Measurements from ENCODE around the gene MROH9. TPM values are rescaled to one million over a fixed set of nuclear protein-coding genes. Genes with fewer than 3 reads are reported as not detected.
A peak's percentile ranks its signal among the peaks of the same experiment; 100 is the strongest.

MROH9 gene
- total and polyA plus RNA-seq, 7 donors: not detected

GRCh38 chr1:171081763-171082201 is 146.4 kb downstream of the MROH9 start:
- Histone ChIP-seq H3K9me3 (no peaks in the 10 kb centered on the region), H3K27me3 (no peaks in the 10 kb centered on the region), H3K4me1 (peaks cover 0 to 7% (median 3%) of the 10 kb centered on the region in 4 donors), H3K27ac (peak overlapping the region in 1 of 4 donors; percentile 67), H3K4me3 (no peak overlapping the region), H3K36me3 (no peaks in the 10 kb centered on the region)
- no peak for TF ChIP-seq POLR2AphosphoS5 (IDR thresholded peaks at IDR 0.05)
- TF ChIP-seq EP300 (IDR thresholded peaks at IDR 0.05): no peak
- TF ChIP-seq CTCF (IDR thresholded peaks at IDR 0.05): no peak
- no peak for TF ChIP-seq POLR2A (IDR thresholded peaks at IDR 0.05)
- 19 to 65% methylated on average over 7 of the region's 7 CpGs for WGBS, 2 donors
- intact Hi-C loops (cut with DNase I): loop anchor here (5.0 kb wide), 1 partner anchor 146 kb away; no protein-coding TSS in a partner anchor
- no peak for DNase-seq

- Histone ChIP-seq H3K4me3 (no peak overlapping the region), H3K4me1 (peaks cover 0 to 7% (median 3%) of the 10 kb centered on the region in 4 donors), H3K27me3 (no peaks in the 10 kb centered on the region), H3K27ac (no peak overlapping the region), H3K9me3 (no peaks in the 10 kb centered on the region), H3K36me3 (no peaks in the 10 kb centered on the region)
- TF ChIP-seq POLR2A (IDR thresholded peaks at IDR 0.05) (no peak), CTCF (IDR thresholded peaks at IDR 0.05) (no peak), EP300 (IDR thresholded peaks at IDR 0.05) (no peak), POLR2AphosphoS5 (IDR thresholded peaks at IDR 0.05) (no peak)
- intact Hi-C loops (cut with DNase I): loop anchor here (5.0 kb wide), 1 partner anchor 145 kb away; no protein-coding TSS in a partner anchor
- 6 to 55% methylated on average over 1 of the region's 1 CpG for WGBS, 2 donors
- no peak for DNase-seq
Observed at GRCh38 chr1:171082606-171083005, 147.3 kb downstream of the MROH9 start.

GRCh38 chr1:171083222-171083621 is 147.9 kb downstream of the MROH9 start:
- no peaks in the 10 kb centered on the region for H3K36me3 ChIP-seq
- no peaks in the 10 kb centered on the region for H3K27me3 ChIP-seq
- intact Hi-C loops (cut with DNase I): loop anchor here (5.0 kb wide), 1 partner anchor 144 kb away; no protein-coding TSS in a partner anchor
- H3K4me3 ChIP-seq: no peak overlapping the region
- TF ChIP-seq POLR2AphosphoS5 (IDR thresholded peaks at IDR 0.05): no peak
- TF ChIP-seq EP300 (IDR thresholded peaks at IDR 0.05): no peak
- TF ChIP-seq CTCF (IDR thresholded peaks at IDR 0.05): no peak
- no peak for TF ChIP-seq POLR2A (IDR thresholded peaks at IDR 0.05)
- H3K27ac ChIP-seq: no peak overlapping the region
- WGBS, 2 donors: 66 to 82% methylated on average over 5 of the region's 5 CpGs
- DNase-seq: no peak
- H3K9me3 ChIP-seq: no peaks in the 10 kb centered on the region
- H3K4me1 ChIP-seq: peaks cover 0 to 7% (median 3%) of the 10 kb centered on the region in 4 donors

GRCh38 chr1:171084091-171084490 is 148.8 kb downstream of the MROH9 start:
- Histone ChIP-seq H3K27me3 (no peaks in the 10 kb centered on the region), H3K4me1 (peaks cover 0 to 7% (median 3%) of the 10 kb centered on the region in 4 donors), H3K27ac (no peak overlapping the region), H3K9me3 (no peaks in the 10 kb centered on the region), H3K4me3 (no peak overlapping the region), H3K36me3 (no peaks in the 10 kb centered on the region)
- no peak for DNase-seq
- intact Hi-C loops (cut with DNase I): loop anchor here (5.0 kb wide), 1 partner anchor 143 kb away; no protein-coding TSS in a partner anchor
- no peak for TF ChIP-seq CTCF (IDR thresholded peaks at IDR 0.05)
- TF ChIP-seq POLR2A (IDR thresholded peaks at IDR 0.05): no peak

- WGBS, 2 donors: 88 to 95% methylated on average over 2 of the region's 2 CpGs
- intact Hi-C loops (cut with DNase I): loop anchor here (5.0 kb wide), 1 partner anchor 142 kb away; no protein-coding TSS in a partner anchor
Observed at GRCh38 chr1:171084870-171085269, 149.5 kb downstream of the MROH9 start.

More at GRCh38 chr1:171084870-171085269, 149.5 kb downstream of the MROH9 start:
- H3K27ac ChIP-seq: no peak overlapping the region
- no peak for TF ChIP-seq EP300 (IDR thresholded peaks at IDR 0.05)
- no peak for TF ChIP-seq CTCF (IDR thresholded peaks at IDR 0.05)
- TF ChIP-seq POLR2AphosphoS5 (IDR thresholded peaks at IDR 0.05): no peak
- no peak for TF ChIP-seq POLR2A (IDR thresholded peaks at IDR 0.05)
- no peaks in the 10 kb centered on the region for H3K27me3 ChIP-seq
- H3K36me3 ChIP-seq: no peaks in the 10 kb centered on the region
- DNase-seq: no peak
- H3K4me1 ChIP-seq: peaks cover 0 to 7% (median 3%) of the 10 kb centered on the region in 4 donors
- no peak overlapping the region for H3K4me3 ChIP-seq
- H3K9me3 ChIP-seq: no peaks in the 10 kb centered on the region

All from sigmoid colon (tissue), 7 donors.